Mesendoderm (in vitro differentiated cells): ENCODE measurements around the gene ZNF8.

Experiments
- DNase-seq: peaks from one replicate; pipeline ENCODE4 v3.0.0; 2013
- H2AK5ac ChIP-seq: 2 replicates; pipeline ENCODE4 v1.6.1; 2013; ENCODE audit warnings: low read length, inconsistent platforms
- H2BK120ac ChIP-seq: 2 replicates; pipeline ENCODE4 v1.6.1; 2013; ENCODE audit warnings: low read depth, mild to moderate bottlenecking, low read length, moderate library complexity, mixed read lengths
- H2BK15ac ChIP-seq: replicated peaks from 2 replicates; pipeline ENCODE4 v1.6.1; 2013; ENCODE audit warnings: low read depth, mild to moderate bottlenecking, moderate library complexity
- H2BK5ac ChIP-seq: 2 replicates; pipeline ENCODE4 v1.6.1; 2013; ENCODE audit warnings: low read length, inconsistent platforms
- H3K18ac ChIP-seq: 2 replicates; pipeline ENCODE4 v1.6.1; 2013; ENCODE audit warnings: mild to moderate bottlenecking, low read length, mixed read lengths
- H3K23ac ChIP-seq: one replicate; pipeline ENCODE4 v1.6.1; 2013; ENCODE audit warnings: low read length
- H3K27ac ChIP-seq: 2 replicates; pipeline ENCODE4 v1.5.1; 2013; ENCODE audit warnings: low read depth, mild to moderate bottlenecking, inconsistent platforms, low read length, moderate library complexity
- H3K27me3 ChIP-seq: 2 replicates; pipeline ENCODE4 v1.6.1; 2013; ENCODE audit warnings: low read length, control low read depth, mild to moderate bottlenecking, inconsistent platforms; ENCODE audit not compliant: insufficient read depth, poor library complexity
- H3K36me3 ChIP-seq: 2 replicates; pipeline ENCODE4 v1.6.1; 2013; ENCODE audit warnings: low read length, inconsistent platforms; ENCODE audit not compliant: control insufficient read depth, insufficient read depth
- H3K4ac ChIP-seq: one replicate; pipeline ENCODE4 v1.6.1; 2013; ENCODE audit warnings: low read depth, mild to moderate bottlenecking, low read length, moderate library complexity
- H3K4me1 ChIP-seq: 2 replicates; pipeline ENCODE4 v1.6.1; 2013; ENCODE audit warnings: low read depth, low read length, inconsistent platforms; ENCODE audit not compliant: control insufficient read depth
- H3K4me2 ChIP-seq: 2 replicates; pipeline ENCODE4 v1.6.1; 2013; ENCODE audit warnings: low read length
- H3K4me3 ChIP-seq: 2 replicates; pipeline ENCODE4 v1.5.1; 2013; ENCODE audit warnings: mild to moderate bottlenecking, low read length
- H3K56ac ChIP-seq: one replicate; pipeline ENCODE4 v1.6.1; 2013; ENCODE audit warnings: low read length
- H3K79me1 ChIP-seq: 2 replicates; pipeline ENCODE4 v1.6.1; 2013; ENCODE audit warnings: low read length, inconsistent platforms
- H3K79me2 ChIP-seq: 2 replicates; pipeline ENCODE4 v1.6.1; 2013; ENCODE audit warnings: mild to moderate bottlenecking, low read length; ENCODE audit not compliant: control insufficient read depth, insufficient read depth
- H3K9ac ChIP-seq: 2 replicates; pipeline ENCODE4 v1.6.1; 2013; ENCODE audit warnings: low read length, inconsistent platforms
- H4K5ac ChIP-seq: one replicate; pipeline ENCODE4 v1.6.1; 2013; ENCODE audit warnings: low read length
- H4K8ac ChIP-seq: one replicate; pipeline ENCODE4 v1.6.1; 2013; ENCODE audit warnings: low read depth, mild to moderate bottlenecking, control low read depth, low read length, moderate library complexity
- WGBS: extraction: QIAGEN DNeasy Blood & Tissue Kit; methylation state at CpG from one replicate; pipeline ENCODE4 v1.1.7; 2013; ENCODE audit warnings: low lambda C conversion rate, missing lambda C conversion rate; ENCODE audit not compliant: insufficient coverage; ENCODE audit errors: extremely low coverage; 5-methylcytosine and 5-hydroxymethylcytosine counted together

ZNF8 gene

GRCh38 chr19:58328999-58329398, 50.2 kb downstream of the ZNF8 start:
- Histone ChIP-seq H3K79me1 (peaks cover 16% of the 10 kb centered on the region), H4K5ac (no peak overlapping the region), H3K4me1 (no peaks in the 10 kb centered on the region), H3K4me3 (no peak overlapping the region), H3K23ac (no peak overlapping the region), H2BK120ac (no peak overlapping the region), H4K8ac (no peak overlapping the region), H3K9ac (no peak overlapping the region), H3K27ac (no peak overlapping the region), H3K4ac (no peak overlapping the region), H3K18ac (no peak overlapping the region), H3K79me2 (peaks cover 6% of the 10 kb centered on the region), H2AK5ac (no peak overlapping the region), H2BK15ac (no peak overlapping the region), H3K4me2 (no peak overlapping the region), H3K56ac (peak overlapping the region; percentile 54), H3K36me3 (no peaks in the 10 kb centered on the region), H2BK5ac (no peak overlapping the region), H3K27me3 (no peaks in the 10 kb centered on the region)
- no CpG with 5 or more reads among the region's 10 CpGs for WGBS
- peak; percentile 81 for DNase-seq

DNA sequence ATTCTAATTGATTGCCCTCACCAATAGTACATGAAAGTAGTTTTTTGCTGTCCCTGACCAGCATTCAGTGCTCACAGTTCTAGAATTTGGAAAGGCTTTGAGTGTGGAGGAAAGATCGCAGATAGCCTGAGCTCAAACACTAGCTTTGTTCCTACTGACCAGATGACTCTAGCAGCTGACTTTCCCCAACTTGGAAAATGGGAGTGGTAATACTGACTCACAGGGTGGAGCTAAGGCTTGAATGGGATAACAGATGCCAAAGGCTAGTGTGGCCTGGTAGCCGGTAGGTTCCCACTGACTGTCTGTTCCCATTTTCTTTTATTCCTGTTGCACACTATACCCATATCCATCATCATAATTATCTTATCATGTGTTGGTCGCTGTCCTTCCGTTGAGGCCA, 51.7 kb downstream of the ZNF8 start:
- no peak overlapping the region for H3K9ac ChIP-seq
- H2BK5ac ChIP-seq = no peak overlapping the region
- WGBS = no CpG with 5 or more reads among the region's 4 CpGs
- no peak overlapping the region for H4K5ac ChIP-seq
- no peak overlapping the region for H3K4me2 ChIP-seq
- H3K4me1 ChIP-seq = no peaks in the 10 kb centered on the region
- H3K36me3 ChIP-seq = no peaks in the 10 kb centered on the region
- H3K4me3 ChIP-seq = no peak overlapping the region
- no peak overlapping the region for H3K18ac ChIP-seq
- peaks cover 11% of the 10 kb centered on the region for H3K79me1 ChIP-seq
- H3K56ac ChIP-seq = no peak overlapping the region
- H2BK15ac ChIP-seq = no peak overlapping the region
- peaks cover 5% of the 10 kb centered on the region for H3K79me2 ChIP-seq
- no peak overlapping the region for H2BK120ac ChIP-seq
- DNase-seq = peak; percentile 50
- no peak overlapping the region for H4K8ac ChIP-seq
- no peak overlapping the region for H2AK5ac ChIP-seq
- H3K4ac ChIP-seq = no peak overlapping the region
- H3K27ac ChIP-seq = no peak overlapping the region
- no peaks in the 10 kb centered on the region for H3K27me3 ChIP-seq
- H3K23ac ChIP-seq = no peak overlapping the region

GRCh38 chr19:58332697-58333096, 53.9 kb downstream of the ZNF8 start:
- Histone ChIP-seq H3K79me1 (peaks cover 2% of the 10 kb centered on the region), H2BK120ac (no peak overlapping the region), H3K56ac (no peak overlapping the region), H4K5ac (no peak overlapping the region), H3K9ac (no peak overlapping the region), H3K18ac (no peak overlapping the region), H2BK15ac (no peak overlapping the region), H3K36me3 (no peaks in the 10 kb centered on the region), H3K4me2 (no peak overlapping the region), H3K79me2 (no peaks in the 10 kb centered on the region), H2AK5ac (no peak overlapping the region), H3K4ac (no peak overlapping the region), H3K27me3 (no peaks in the 10 kb centered on the region), H3K23ac (no peak overlapping the region), H3K4me1 (no peaks in the 10 kb centered on the region), H4K8ac (no peak overlapping the region), H3K27ac (no peak overlapping the region), H2BK5ac (no peak overlapping the region), H3K4me3 (no peak overlapping the region)
- DNase-seq = no peak
- no CpG with 5 or more reads among the region's 1 CpG for WGBS

- H3K4me3 ChIP-seq = no peak overlapping the region
- H3K9ac ChIP-seq = no peak overlapping the region
Measured at GRCh38 chr19:58334691-58335249, 56.0 kb downstream of the ZNF8 start.

DNA sequence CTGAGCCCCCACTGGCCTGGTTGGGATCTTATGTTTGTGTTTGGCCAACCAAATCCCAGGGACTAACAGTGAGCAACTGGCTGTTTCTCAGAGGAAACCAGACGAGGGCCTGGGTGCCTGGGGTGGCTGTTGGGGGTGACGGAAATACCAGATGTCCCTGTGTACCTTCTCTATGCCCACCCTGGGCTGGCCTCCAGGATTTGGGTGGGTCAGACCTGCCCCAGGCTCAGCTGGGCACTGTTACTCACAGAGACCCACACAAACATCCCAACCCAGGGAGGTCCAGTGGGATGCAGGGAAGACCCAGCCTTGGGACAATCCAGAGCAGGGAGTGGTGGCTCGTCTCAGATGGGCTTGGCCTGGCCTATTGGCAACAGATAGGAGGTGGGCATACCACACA, 56.9 kb downstream of the ZNF8 start:
- Histone ChIP-seq H3K36me3 (no peaks in the 10 kb centered on the region), H3K23ac (no peak overlapping the region), H3K27me3 (no peaks in the 10 kb centered on the region), H3K56ac (no peak overlapping the region), H4K8ac (no peak overlapping the region), H2BK5ac (no peak overlapping the region), H3K79me1 (no peaks in the 10 kb centered on the region), H3K4ac (no peak overlapping the region), H3K4me2 (no peak overlapping the region), H2BK120ac (no peak overlapping the region), H3K4me3 (no peak overlapping the region), H3K18ac (no peak overlapping the region), H2BK15ac (no peak overlapping the region), H3K27ac (no peak overlapping the region), H3K9ac (no peak overlapping the region), H4K5ac (no peak overlapping the region), H3K79me2 (no peaks in the 10 kb centered on the region), H2AK5ac (no peak overlapping the region), H3K4me1 (no peaks in the 10 kb centered on the region)
- no peak for DNase-seq
- WGBS = no CpG with 5 or more reads among the region's 3 CpGs

More at GRCh38 chr19:58334691-58335249, 56.0 kb downstream of the ZNF8 start:
- no peak overlapping the region for H4K8ac ChIP-seq
- no peak overlapping the region for H2AK5ac ChIP-seq
- no peak overlapping the region for H2BK15ac ChIP-seq
- no peak overlapping the region for H4K5ac ChIP-seq
- no peak overlapping the region for H3K27ac ChIP-seq
- no peaks in the 10 kb centered on the region for H3K27me3 ChIP-seq
- no peak overlapping the region for H3K23ac ChIP-seq
- H2BK5ac ChIP-seq = no peak overlapping the region
- H2BK120ac ChIP-seq = no peak overlapping the region
- no peaks in the 10 kb centered on the region for H3K79me1 ChIP-seq
- no peak for DNase-seq
- no peak overlapping the region for H3K56ac ChIP-seq
- no peak overlapping the region for H3K4ac ChIP-seq
- no peak overlapping the region for H3K4me2 ChIP-seq
- H3K79me2 ChIP-seq = no peaks in the 10 kb centered on the region
- H3K4me1 ChIP-seq = no peaks in the 10 kb centered on the region
- H3K18ac ChIP-seq = no peak overlapping the region
- H3K36me3 ChIP-seq = no peaks in the 10 kb centered on the region
- WGBS = no CpG with 5 or more reads among the region's 19 CpGs

DNA sequence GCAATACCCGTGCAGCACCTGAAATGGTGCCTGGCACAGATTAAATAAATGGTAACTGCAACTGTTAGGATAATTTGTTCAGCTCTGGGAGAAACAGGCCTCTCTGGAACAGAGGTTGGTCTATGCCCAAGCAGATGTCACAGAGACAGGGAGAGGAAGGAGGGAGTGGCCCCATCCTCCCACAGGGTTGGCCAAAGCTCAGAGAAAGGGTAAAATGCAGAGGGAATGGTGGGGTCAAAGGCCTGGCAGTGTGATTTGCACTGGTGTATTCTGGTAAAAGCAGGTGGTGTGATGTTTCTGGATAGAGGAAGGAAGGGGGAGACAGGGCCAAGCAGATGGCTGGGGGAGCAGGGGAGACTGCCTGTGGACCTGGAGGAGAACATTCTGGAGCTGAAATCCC, 57.5 kb downstream of the ZNF8 start:
- Histone ChIP-seq H3K79me1 (no peaks in the 10 kb centered on the region), H3K27ac (no peak overlapping the region), H4K5ac (no peak overlapping the region), H3K4me2 (no peak overlapping the region), H3K23ac (no peak overlapping the region), H3K18ac (no peak overlapping the region), H2BK15ac (no peak overlapping the region), H4K8ac (no peak overlapping the region), H3K56ac (no peak overlapping the region), H2BK5ac (no peak overlapping the region), H3K27me3 (no peaks in the 10 kb centered on the region), H2BK120ac (no peak overlapping the region), H3K36me3 (no peaks in the 10 kb centered on the region), H3K4me3 (no peak overlapping the region), H3K4ac (no peak overlapping the region), H3K9ac (no peak overlapping the region), H3K4me1 (no peaks in the 10 kb centered on the region), H3K79me2 (no peaks in the 10 kb centered on the region), H2AK5ac (no peak overlapping the region)
- no CpG with 5 or more reads among the region's 1 CpG for WGBS
- no peak for DNase-seq
